ENCODE measurements around the gene DOK7. TPM values are rescaled to one million over a fixed set of nuclear protein-coding genes. Genes with fewer than 3 reads are reported as not detected.

DOK7 gene
- total RNA-seq, 4 donors from 2014 or later = 0.26 to 0.45 TPM; not detected in 2

DNA sequence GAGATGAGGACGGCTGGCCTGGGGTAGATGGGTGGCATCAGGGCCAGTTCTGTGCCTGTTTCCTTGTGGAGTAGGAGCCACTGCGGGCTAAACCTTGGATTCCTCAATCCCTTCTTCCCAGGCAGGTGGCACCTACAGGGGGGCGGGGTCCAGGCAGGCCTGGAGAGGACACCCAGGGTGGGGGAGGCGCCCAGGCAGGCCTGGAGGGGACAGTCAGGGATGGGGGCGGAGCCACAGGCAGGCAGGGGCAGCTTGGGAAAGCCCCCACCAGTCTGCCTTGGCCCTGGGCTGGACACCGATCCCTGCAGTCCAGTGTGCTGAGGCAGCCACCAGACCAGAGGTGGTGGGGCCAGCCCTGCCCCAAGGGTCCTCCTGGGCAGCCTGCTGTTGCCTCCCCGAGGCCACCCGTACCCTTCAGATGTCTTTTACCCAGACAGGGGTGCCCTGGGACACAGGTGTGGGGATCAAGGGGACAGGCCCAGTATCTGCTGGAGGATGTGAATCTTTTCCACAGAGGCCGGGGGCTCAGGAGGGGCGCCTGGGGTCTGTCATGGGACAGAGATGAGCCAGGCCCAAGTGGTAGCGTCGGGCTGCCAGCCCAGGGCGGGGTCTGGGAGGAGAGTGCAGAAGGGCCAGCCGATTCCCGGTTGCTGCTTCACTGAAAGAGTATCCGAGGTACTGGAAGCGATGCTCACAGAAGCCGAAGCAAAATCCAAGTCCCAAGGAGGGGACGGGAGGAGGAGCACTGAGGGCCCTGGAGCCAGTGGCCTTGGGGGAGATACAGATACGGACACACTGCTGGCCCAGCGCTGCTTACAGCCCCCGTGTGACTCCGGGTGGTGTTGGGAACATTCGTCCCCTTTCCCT lies 34.6 kb downstream of the DOK7 start:
- intact Hi-C loops (cut with DNase I) = no loop called here
- no peak for DNase-seq
- Histone ChIP-seq H3K4me1 (no peaks in the 10 kb centered on the region), H3K4me3 (no peak overlapping the region), H3K36me3 (peaks cover 0 to 39% (median 0%) of the 10 kb centered on the region in 3 donors), H3K27me3 (peaks cover 0 to 46% (median 0%) of the 10 kb centered on the region in 4 donors), H3K9me3 (no peaks in the 10 kb centered on the region), H3K27ac (no peak overlapping the region)
- 72 to 84% methylated on average over 10 to 13 of the region's 24 CpGs for WGBS, 2 donors
- TF ChIP-seq, protein P1, sequence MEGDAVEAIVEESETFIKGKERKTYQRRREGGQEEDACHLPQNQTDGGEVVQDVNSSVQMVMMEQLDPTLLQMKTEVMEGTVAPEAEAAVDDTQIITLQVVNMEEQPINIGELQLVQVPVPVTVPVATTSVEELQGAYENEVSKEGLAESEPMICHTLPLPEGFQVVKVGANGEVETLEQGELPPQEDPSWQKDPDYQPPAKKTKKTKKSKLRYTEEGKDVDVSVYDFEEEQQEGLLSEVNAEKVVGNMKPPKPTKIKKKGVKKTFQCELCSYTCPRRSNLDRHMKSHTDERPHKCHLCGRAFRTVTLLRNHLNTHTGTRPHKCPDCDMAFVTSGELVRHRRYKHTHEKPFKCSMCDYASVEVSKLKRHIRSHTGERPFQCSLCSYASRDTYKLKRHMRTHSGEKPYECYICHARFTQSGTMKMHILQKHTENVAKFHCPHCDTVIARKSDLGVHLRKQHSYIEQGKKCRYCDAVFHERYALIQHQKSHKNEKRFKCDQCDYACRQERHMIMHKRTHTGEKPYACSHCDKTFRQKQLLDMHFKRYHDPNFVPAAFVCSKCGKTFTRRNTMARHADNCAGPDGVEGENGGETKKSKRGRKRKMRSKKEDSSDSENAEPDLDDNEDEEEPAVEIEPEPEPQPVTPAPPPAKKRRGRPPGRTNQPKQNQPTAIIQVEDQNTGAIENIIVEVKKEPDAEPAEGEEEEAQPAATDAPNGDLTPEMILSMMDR (IDR thresholded peaks at IDR 0.05) = no peak
- TF ChIP-seq POLR2A (IDR thresholded peaks at IDR 0.05) = no peak

DNA sequence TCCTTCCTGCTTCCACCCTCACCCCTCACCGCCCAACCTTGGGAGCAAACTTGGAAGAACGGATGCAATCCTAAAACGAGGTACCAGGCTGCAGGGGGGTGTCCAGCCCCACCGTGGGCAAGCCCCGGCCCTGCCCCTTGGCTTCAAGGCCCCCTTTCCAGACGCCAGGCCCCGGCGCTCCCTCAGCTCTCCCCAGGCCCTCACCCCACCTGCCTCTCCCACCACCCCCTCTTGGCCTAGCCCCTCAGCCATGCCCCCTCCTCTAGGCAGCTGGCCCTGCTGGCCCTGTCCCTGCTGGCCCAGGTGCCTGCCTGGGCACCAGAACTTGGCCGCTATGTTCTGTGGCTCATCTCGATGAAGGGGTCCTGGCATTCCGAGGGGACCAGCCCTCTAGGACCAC lies 35.3 kb downstream of the DOK7 start:
- DNase-seq = no peak
- intact Hi-C loops (cut with DNase I) = no loop called here
- Histone ChIP-seq H3K4me3 (no peak overlapping the region), H3K27me3 (peaks cover 0 to 39% (median 0%) of the 10 kb centered on the region in 4 donors), H3K4me1 (no peaks in the 10 kb centered on the region), H3K36me3 (peaks cover 0 to 46% (median 0%) of the 10 kb centered on the region in 3 donors), H3K9me3 (no peaks in the 10 kb centered on the region), H3K27ac (no peak overlapping the region)
- WGBS, 2 donors = 81 to 90% methylated on average over 3 to 8 of the region's 11 CpGs
- TF ChIP-seq, protein P1 (IDR thresholded peaks at IDR 0.05) = no peak
- TF ChIP-seq POLR2A (IDR thresholded peaks at IDR 0.05) = no peak

DNA sequence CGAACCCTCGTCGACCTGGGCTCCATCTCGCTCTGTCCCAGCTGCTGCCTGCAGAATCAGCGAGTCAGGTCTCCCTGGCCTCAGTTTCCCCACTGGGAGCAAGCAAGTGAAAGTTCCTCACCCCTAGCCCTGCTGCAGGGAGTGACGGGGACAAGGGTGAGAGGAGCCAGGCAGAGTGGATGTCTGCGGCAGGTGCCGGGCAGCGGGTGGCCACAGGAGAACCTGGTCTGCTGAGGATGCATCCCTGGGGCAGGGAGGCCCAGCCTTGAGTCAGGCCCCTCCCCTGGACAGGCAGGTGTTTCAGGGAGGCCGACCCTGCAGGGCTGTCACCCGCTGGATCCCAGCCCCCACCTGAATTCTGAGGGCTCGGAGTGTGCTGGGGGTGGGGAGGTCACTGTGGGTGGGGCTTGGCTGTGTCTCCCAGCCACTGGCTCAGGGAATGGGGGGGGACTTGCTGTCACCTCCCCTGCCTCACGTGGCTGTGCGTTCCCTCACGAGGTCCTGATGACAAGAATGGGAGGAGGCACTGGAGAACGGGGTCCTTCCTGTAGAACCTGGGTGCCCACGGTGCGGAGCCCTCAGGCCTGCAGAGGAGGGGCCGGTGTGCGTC lies 35.9 kb downstream of the DOK7 start:
- Histone ChIP-seq H3K27me3 (peaks cover 0 to 34% (median 0%) of the 10 kb centered on the region in 4 donors), H3K27ac (no peak overlapping the region), H3K36me3 (peaks cover 0 to 52% (median 0%) of the 10 kb centered on the region in 3 donors), H3K4me1 (no peaks in the 10 kb centered on the region), H3K4me3 (no peak overlapping the region), H3K9me3 (no peaks in the 10 kb centered on the region)
- TF ChIP-seq, protein P1 (IDR thresholded peaks at IDR 0.05) = no peak
- TF ChIP-seq POLR2A (IDR thresholded peaks at IDR 0.05) = no peak
- WGBS, 2 donors = 73% methylated on average over 8 of the region's 20 CpGs; no CpG with 5 or more reads in 1 of the 2 donors
- DNase-seq = no peak
- intact Hi-C loops (cut with DNase I) = no loop called here

DNA sequence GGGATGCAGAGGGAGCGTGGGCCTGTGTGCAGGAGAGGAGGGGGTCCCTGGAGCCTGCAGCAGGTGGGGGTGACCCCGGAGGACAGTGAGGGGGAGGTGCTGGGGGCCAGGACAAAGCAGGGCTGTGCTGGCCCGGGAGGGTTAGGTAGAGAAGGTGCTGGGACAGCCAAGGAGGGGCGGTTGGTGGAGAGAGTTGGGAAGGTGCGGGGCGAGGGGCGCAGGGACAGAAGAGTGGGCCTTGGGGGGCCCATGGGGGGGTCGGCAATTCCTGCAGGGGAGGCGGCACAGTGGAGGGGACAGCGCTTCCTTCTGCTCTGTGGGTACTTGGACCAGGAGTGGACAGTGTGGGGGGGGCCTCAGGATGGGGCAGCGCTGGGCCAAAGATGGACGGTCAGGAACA lies 36.6 kb downstream of the DOK7 start:
- Histone ChIP-seq H3K27me3 (peaks cover 0 to 26% (median 0%) of the 10 kb centered on the region in 4 donors), H3K9me3 (no peaks in the 10 kb centered on the region), H3K27ac (no peak overlapping the region), H3K36me3 (peaks cover 0 to 57% (median 0%) of the 10 kb centered on the region in 3 donors), H3K4me3 (no peak overlapping the region), H3K4me1 (no peaks in the 10 kb centered on the region)
- no peak for DNase-seq
- intact Hi-C loops (cut with DNase I) = no loop called here
- TF ChIP-seq POLR2A (IDR thresholded peaks at IDR 0.05) = no peak
- TF ChIP-seq, protein P1 (IDR thresholded peaks at IDR 0.05) = no peak
- WGBS, 2 donors = 93% methylated on average over 7 to 9 of the region's 12 CpGs

DNA sequence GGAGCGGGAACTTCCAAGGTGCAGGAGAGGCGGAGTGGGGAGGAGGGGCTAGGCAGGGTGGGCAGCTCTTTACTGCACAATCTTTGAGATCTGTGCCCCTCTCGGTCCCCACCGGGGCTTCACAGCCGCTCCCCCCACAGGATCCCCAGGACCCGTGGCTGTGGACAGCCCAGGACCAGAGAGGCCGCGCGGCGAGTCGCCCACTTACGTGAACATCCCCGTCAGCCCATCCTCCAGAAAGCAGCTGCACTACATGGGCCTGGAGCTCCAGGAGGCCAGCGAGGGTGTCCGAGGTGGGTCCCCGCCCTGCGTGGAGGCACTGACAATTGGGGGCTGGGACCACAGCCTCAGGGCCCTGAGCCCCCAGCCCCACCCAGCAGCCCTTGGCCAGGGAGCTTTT lies 37.0 kb downstream of the DOK7 start:
- Histone ChIP-seq H3K4me3 (no peak overlapping the region), H3K36me3 (peaks cover under 1 to 61% (median 3%) of the 10 kb centered on the region in 3 donors), H3K9me3 (no peaks in the 10 kb centered on the region), H3K27ac (no peak overlapping the region), H3K4me1 (no peaks in the 10 kb centered on the region), H3K27me3 (peaks cover 0 to 22% (median 0%) of the 10 kb centered on the region in 4 donors)
- no peak for DNase-seq
- 100% methylated on average over 1 to 2 of the region's 17 CpGs for WGBS, 2 donors
- intact Hi-C loops (cut with DNase I) = no loop called here
- TF ChIP-seq, protein P1 (IDR thresholded peaks at IDR 0.05) = no peak
- TF ChIP-seq POLR2A (IDR thresholded peaks at IDR 0.05) = no peak
